GM19328 (cell line): Measurements from ENCODE around the gene ADISSP.
A peak's percentile ranks its signal among the peaks of the same experiment; 100 is the strongest.

Experiments
- ATAC-seq: cut with Tn5 transposase; IDR thresholded peaks from one replicate; pipeline ENCODE4 v1.9.1; 2021; ENCODE audit warnings: mild to moderate bottlenecking, moderate library complexity; ENCODE audit not compliant: unreplicated experiment

Gene ADISSP

GRCh38 chr20:3767427-3768341 is at the start of gene ADISSP:
Gene ADISSP (minus strand): TSS chr20:3767753. CDS start chr20:3760100, 7,653 bp downstream.
- peak; percentile 95 for ATAC-seq

GRCh38 chr20:3815703-3816315 is 48.3 kb upstream of the ADISSP start:
- no peak for ATAC-seq

DNA sequence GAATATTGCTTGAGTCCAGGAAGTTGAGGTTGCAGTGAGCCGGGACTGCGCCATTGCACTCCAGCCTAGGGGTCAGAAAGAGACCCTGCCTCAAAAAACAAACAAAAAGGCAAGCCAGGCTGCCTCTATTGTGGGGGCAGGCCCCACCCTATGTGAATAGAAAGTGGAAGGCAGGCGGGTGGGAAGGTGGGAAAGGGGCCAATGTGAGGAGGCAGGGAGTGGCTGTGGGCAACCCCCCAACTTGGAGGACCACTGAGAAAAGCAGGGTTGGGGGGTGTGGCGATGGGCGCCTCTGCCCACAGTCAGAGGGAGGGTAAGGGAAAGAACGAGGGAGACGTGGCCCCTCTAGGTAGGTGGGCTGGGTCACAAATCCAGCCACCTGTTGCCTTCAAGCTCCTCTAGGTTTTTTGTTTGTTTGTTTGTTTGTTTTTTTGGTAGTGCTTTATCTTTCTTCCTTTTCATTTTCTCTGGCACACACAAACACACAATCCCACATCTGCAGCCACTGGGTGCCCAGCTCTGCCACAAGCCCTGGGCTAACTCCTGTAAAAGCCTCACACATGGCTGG is 47.5 kb upstream of the ADISSP start:
- no peak for ATAC-seq

DNA sequence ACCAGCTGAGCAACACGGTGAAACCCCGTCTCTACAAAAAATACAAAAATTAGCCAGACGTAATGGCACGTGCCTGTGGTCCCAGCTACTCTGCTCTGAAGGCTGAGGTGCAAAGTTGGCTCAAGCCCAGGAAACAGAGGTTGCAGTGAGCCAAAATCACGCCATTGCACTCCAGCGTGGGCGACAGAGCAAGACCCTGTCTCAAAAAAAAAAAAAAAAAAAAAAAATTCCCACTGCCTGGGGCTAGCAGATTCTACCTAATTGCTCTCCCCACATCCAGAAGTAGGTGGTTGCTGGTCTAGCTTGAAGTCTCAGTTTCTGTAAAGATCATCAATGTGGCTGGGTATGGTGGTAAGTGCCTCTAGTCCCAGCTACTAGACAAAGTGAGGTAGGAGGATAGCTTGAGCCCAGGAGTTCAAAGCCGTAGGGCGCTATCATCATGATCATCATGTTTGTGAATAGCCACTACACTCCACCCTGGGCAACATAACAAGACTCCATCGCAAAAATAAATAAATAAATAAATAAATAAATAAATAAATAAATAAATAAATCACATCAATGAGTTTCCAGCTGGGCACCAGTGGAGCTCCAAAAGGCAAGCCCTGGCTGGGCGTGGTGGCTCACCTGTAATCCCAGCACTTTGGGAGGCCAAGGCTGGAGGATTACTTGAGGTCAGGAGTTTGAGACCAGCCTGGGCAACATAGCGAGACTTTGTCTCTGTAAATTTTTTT is 46.5 kb upstream of the ADISSP start:
- no peak for ATAC-seq

DNA sequence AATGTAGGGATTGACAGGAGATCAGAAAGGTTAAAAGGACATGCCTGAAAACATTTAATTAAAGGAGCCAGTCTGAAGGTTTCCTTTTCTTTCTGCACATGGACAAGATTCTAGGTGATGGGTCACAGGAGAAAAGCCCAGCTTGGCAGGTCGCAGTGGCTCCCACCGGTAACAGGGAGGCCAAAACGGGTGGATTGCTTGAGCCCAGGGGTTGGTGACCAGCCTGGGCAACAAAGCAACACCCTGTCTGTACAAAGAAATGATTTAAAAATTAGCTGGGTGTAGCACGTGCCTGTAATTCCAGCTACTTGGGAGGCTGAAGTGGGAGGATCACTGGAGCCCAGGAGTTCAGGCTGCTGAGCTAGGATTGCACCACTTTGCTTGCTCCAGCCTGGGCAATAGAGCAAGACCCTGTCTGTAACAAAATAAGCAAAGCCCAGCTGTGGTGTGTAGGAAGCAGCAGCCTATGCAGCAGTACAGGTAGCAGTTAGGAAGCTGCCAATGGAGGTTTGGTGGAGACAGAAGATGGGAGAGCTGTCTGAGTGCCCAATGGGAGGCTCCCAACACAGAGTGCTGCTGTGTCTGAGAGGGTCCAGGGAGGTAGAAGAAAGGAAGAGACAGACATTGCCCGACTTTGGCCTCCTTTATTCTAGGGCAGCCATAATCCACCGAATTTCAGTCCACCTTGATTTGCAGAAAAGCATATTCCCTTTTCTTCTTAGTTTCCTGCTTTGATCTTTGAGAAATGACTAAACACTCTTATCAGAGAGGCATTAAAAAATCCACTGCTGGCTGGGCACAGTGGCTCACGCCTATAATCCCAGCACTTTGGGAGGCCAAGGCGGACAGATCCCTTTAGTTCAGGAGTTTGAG is 45.7 kb upstream of the ADISSP start:
- no peak for ATAC-seq

GRCh38 chr20:3812259-3812681 is 44.7 kb upstream of the ADISSP start:
- no peak for ATAC-seq

DNA sequence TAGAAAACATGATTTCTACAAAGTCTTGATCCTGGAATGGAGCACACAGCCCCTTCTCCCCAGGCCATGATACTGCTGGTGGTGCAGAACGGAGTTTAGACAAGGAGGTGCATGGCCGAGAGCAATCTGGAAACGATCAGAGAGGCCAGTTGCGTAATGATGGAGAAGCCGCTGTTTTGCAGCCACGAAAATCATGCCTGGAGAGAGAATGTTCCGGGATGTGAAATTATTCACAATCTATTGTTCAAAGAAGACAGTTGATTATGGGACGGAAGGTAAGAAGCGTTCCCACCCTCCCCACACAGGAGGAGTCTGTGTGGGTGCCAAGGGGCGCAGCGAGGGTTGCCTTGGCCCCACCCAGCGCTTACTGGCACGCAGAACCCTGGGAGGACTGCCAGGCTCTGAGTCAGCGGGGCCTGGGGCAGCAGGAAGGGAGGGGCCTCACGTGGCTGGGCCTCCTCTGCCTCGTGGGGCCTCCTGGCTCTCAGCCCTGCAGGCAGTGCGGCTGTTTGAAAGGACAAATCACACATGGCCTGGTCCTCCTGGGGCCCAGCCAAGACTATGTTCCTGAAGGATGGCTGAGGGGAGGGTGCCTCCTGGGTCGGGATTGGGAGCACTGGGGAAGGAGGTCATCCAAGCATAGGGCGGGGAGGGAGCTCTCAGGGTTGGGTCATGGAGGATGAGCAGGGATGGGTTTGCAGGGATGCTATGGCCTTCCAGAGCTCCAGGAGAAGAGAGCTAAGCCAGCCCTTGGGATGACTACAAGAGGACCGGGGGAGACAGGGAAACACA is 44.1 kb upstream of the ADISSP start:
- no peak for ATAC-seq

GRCh38 chr20:3808544-3808943 is 41.0 kb upstream of the ADISSP start:
- ATAC-seq, result no peak

- ATAC-seq, result no peak
Observed at GRCh38 chr20:3804781-3805180, 37.2 kb upstream of the ADISSP start.

GRCh38 chr20:3804254-3804751 is 36.8 kb upstream of the ADISSP start:
- ATAC-seq, result no peak

- ATAC-seq, result no peak
Observed at GRCh38 chr20:3803854-3804253, 36.3 kb upstream of the ADISSP start.

DNA sequence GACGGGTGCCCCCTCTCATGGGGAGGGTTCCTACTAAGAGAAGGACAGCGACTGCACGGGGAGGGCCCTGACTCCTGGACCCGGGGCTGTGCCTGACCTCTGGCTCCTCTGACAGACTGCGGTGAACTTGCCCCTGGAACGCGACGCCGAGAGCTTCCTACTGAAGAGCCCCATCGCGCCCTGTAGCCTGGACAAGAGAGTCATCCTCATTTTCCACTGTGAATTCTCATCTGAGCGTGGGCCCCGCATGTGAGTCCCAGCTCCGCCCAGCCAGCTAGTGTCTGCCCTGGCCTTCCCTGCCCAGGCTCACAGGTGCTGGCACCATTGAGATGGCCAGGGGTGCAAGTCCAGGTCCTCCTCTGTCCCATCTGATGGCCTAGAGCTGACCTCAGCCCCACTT is 35.7 kb upstream of the ADISSP start:
- ATAC-seq, result no peak

GRCh38 chr20:3802524-3803239 is 35.1 kb upstream of the ADISSP start:
- no peak for ATAC-seq

DNA sequence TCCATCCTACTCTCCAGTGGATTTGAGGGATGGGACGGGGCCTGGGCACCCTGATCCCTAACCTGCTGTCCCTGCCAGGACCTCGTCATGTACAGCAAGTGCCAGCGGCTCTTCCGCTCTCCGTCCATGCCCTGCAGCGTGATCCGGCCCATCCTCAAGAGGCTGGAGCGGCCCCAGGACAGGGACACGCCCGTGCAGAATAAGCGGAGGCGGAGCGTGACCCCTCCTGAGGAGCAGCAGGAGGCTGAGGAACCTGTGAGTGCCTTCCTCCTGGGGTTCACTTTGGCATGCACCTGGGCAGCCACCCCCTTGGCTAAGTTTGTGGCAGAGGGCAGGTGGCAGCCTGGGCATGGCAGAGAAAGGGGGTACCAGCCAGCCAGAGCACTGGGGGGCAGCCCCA is 34.3 kb upstream of the ADISSP start:
- ATAC-seq, result no peak

DNA sequence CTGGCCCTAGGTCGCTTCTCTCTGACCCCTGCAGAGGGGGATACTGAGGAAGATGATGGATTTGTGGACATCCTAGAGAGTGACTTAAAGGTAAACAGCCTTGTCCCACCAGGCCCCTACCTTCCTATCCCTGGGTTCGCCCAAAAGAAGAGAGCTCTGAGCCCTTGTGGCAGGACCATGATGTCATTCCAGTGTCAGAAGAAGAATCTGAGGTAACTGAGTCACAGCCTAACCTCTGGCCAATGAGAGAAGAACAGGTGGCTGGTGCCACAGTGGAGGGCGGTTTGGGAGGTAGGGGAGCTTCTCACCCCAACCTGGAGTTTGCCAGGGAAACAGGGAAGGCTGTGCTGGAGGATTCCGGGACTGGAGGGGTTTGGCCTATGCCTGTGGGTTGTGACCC is 33.7 kb upstream of the ADISSP start:
- no peak for ATAC-seq

GRCh38 chr20:3800878-3801260 is 33.3 kb upstream of the ADISSP start:
- no peak for ATAC-seq

GRCh38 chr20:3800256-3800877 is 32.8 kb upstream of the ADISSP start:
- ATAC-seq, result no peak

- no peak for ATAC-seq
Observed at GRCh38 chr20:3798908-3799248, 31.3 kb upstream of the ADISSP start.
